HCT116 (cell line): ENCODE results near the gene CDK1.

ENCODE experiments used
- CBX3 ChIP-seq: IDR thresholded peaks from 2 replicates; pipeline ENCODE4 v1.6.1; 2012; ENCODE audit warnings: low read depth
- CEBPB ChIP-seq: IDR thresholded peaks from 2 replicates; pipeline ENCODE4 v1.6.1; 2012; ENCODE audit warnings: low read depth
- CTCF ChIP-seq, 3 experiments: fragments of 200-600 bp in 1 of 3; sonication (generic) in 1 of 3; IDR thresholded peaks in 2 of 3; conservative IDR thresholded peaks in 1 of 3; 2 replicates each; pipeline ENCODE4 v1.5.1; 2012 to 2017; ENCODE audit warnings: low read depth in 2 of 3, low read length in 2 of 3, antibody characterized with exemption in 1 of 3, borderline replicate concordance in 1 of 3, control low read depth in 1 of 3, mild to moderate bottlenecking in 1 of 3, mixed read lengths in 1 of 3, mixed run types in 1 of 3, moderate library complexity in 1 of 3; ENCODE audit not compliant: insufficient read depth in 1 of 3
- EZH2 ChIP-seq: fragments of 200-600 bp; sonication (generic); IDR thresholded peaks from 2 replicates; pipeline ENCODE4 v1.6.1; 2017; ENCODE audit warnings: antibody characterized with exemption, mixed run types
- JUND ChIP-seq: IDR thresholded peaks from 2 replicates; pipeline ENCODE4 v1.6.1; 2012
- MAX ChIP-seq: IDR thresholded peaks from 2 replicates; pipeline ENCODE4 v1.6.1; 2012
- POLR2A ChIP-seq: IDR thresholded peaks from 2 replicates; pipeline ENCODE4 v1.7.0; 2011; ENCODE audit warnings: borderline replicate concordance; ENCODE audit not compliant: insufficient read depth, insufficient read length; ENCODE audit errors: extremely low read depth
- POLR2AphosphoS5 ChIP-seq: IDR thresholded peaks from 2 replicates; pipeline ENCODE4 v1.6.1; 2011; ENCODE audit warnings: mild to moderate bottlenecking, low read depth, low read length, moderate library complexity
- RAD21 ChIP-seq: IDR thresholded peaks from 2 replicates; pipeline ENCODE4 v1.6.1; 2012; ENCODE audit warnings: low read depth, mild to moderate bottlenecking
- SRF ChIP-seq: IDR thresholded peaks from 2 replicates; pipeline ENCODE4 v1.6.1; 2012; ENCODE audit warnings: low read depth
- TCF7L2 ChIP-seq: IDR thresholded peaks from 2 replicates; pipeline ENCODE4 v1.7.0; 2011; ENCODE audit warnings: borderline replicate concordance, inconsistent platforms; ENCODE audit not compliant: insufficient read depth, insufficient read length; ENCODE audit errors: extremely low read depth
- ZBTB33 ChIP-seq: IDR thresholded peaks from 2 replicates; pipeline ENCODE4 v1.6.1; 2011; ENCODE audit warnings: mild to moderate bottlenecking, low read length, moderate library complexity; ENCODE audit not compliant: insufficient replicate concordance; ENCODE audit errors: extremely low read depth

- TF ChIP-seq MAX (no peak), CTCF (IDR thresholded peaks at IDR 0.05 in 2 of 3, conservative IDR thresholded peaks at IDR 0.05 in 1 of 3; ENCODE audit: borderline replicate concordance in 1 of 3, insufficient read depth in 1 of 3, low read depth in 2 of 3, low read length in 2 of 3) (no peak), CBX3 (no peak), RAD21 (no peak), EZH2 (no peak), POLR2A (no peak), ZBTB33 (no peak), SRF (no peak), JUND (no peak), POLR2AphosphoS5 (no peak), TCF7L2 (no peak), CEBPB (no peak)
Observed at GRCh38 chr10:60778971-60779796, 906 bp downstream of the CDK1 start.
